HL-60 (cell line): ENCODE measurements around the gene INTS11.

Source experiments
- CTCF ChIP-seq: IDR thresholded peaks from one replicate; pipeline ENCODE4 v1.5.1; 2011; ENCODE audit warnings: low read length, control low read depth, inconsistent platforms; ENCODE audit not compliant: insufficient read depth
- POLR2AphosphoS5 ChIP-seq: IDR thresholded peaks from 2 replicates; pipeline ENCODE4 v1.6.1; 2012; ENCODE audit warnings: low read depth
- SPI1 ChIP-seq: IDR thresholded peaks from 2 replicates; pipeline ENCODE4 v1.6.1; 2012; ENCODE audit warnings: low read depth, mild to moderate bottlenecking, borderline replicate concordance

- TF ChIP-seq CTCF (no peak), SPI1 (no peak), POLR2AphosphoS5 (no peak)
Observed at GRCh38 chr1:1342584-1343115, 18.2 kb upstream of the INTS11 start.
